Cardiac fibroblast (primary cell): Measurements from ENCODE around the gene LMO1.

Source experiments
- DNase-seq, 2 donors: peaks; one replicate each; pipeline versions ENCODE4 v3.0.0 to v3.0.0-alpha.2; 2010; ENCODE audit warnings: low read depth in 2 of 2
- H3K4me3 ChIP-seq, 2 donors: replicated peaks in 1 of 2; 1 replicate in 1 of 2; 2 replicates in 1 of 2; pipeline ENCODE4 v1.5.1; 2011; ENCODE audit warnings: low read depth in 2 of 2, low read length in 2 of 2, mild to moderate bottlenecking in 2 of 2, moderate library complexity in 1 of 2
- CTCF ChIP-seq: IDR thresholded peaks from one replicate; pipeline ENCODE4 v1.5.1; 2011; ENCODE audit warnings: low read depth, mild to moderate bottlenecking, low read length, inconsistent platforms

The LMO1 gene

DNA sequence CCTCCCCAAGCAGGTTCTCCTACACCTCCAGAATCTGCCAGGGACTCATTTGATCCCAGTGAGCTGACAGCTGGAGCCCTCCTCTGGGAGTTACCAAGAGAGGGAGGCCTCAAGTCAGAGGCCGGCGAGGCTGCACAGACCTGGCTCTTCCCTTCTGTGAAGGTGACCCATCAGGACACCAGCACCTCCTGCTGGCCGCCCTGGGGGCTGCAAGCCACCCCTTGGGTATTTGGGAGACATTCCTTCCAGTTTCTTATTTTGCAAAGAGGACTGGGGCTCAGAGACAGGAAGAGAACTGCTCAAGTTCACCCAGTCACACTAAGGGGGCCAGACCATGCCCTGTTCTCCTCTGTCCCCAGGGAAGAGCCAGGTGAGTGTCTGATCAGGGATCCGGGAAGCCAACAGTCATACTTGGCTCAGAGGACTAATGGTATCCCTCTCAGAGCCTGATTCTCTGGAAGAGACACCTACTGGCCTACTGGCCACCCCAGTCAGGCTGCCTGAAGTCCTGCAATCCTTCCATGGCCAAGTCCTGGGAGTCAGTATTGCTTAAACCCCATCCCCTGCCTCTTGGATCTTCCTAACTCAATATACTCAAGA, 54.4 kb downstream of the LMO1 start:
- DNase-seq, result no peak
- H3K4me3 ChIP-seq, result no peak overlapping the region
- TF ChIP-seq CTCF, result peak; percentile 40

DNA sequence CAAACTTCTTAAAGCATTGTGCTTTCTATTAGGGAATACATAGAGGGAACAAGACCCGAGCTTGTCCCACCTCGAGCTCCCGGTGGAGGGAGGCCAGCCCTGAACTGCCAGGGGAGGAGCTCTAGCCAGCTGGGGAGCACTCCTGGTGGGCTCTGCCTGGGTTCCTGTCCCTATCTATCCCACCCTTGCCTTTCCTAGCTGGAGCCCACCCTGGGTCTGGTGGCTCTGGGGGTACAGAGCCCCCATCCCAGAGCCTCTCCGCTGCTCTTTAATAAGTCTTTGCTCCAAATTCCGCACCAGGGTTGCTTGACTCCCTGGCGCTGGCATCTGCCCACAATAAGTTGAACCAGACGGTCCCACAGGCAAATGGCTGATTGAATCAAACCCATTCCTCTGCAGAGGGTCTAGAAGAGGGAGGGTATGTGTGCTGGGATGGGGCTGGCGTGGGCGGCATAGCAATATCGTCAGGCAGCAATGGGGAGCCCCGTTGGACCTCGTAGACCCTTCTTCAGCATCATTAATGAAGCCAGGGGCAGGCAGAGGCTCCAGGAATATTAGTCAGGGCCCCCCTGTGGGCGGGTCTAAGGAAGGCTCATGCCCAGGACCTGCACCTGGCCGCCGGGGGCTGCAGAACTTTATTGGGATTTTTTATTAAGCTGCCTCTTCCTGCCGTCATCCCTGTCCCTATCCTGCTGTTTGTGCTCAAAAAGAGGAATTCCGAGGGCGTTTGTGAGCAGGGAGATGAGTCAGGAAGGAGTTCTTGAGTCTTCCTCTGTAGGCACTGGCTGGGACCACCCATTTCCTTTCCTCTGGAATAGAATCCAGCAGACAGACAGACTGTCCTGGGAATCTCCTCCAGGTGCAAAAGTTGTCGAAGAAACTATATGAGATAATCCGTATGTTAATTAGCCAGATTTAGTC, 56.3 kb downstream of the LMO1 start:
- TF ChIP-seq CTCF, result no peak
- no peak overlapping the region for H3K4me3 ChIP-seq
- DNase-seq, result peak; percentile 3 to 18

GRCh38 chr11:8206251-8207079, 57.2 kb downstream of the LMO1 start:
- peak in 1 of 2 donors; percentile 42 for DNase-seq
- H3K4me3 ChIP-seq, result no peak overlapping the region

GRCh38 chr11:8205566-8205965, 58.1 kb downstream of the LMO1 start:
- no peak for DNase-seq
- H3K4me3 ChIP-seq, result no peak overlapping the region
- no peak for TF ChIP-seq CTCF

More at GRCh38 chr11:8206251-8207079, 57.2 kb downstream of the LMO1 start:
- TF ChIP-seq CTCF, result no peak

GRCh38 chr11:8204596-8204995, 59.1 kb downstream of the LMO1 start:
- no peak for TF ChIP-seq CTCF
- H3K4me3 ChIP-seq, result no peak overlapping the region
- DNase-seq, result no peak

DNA sequence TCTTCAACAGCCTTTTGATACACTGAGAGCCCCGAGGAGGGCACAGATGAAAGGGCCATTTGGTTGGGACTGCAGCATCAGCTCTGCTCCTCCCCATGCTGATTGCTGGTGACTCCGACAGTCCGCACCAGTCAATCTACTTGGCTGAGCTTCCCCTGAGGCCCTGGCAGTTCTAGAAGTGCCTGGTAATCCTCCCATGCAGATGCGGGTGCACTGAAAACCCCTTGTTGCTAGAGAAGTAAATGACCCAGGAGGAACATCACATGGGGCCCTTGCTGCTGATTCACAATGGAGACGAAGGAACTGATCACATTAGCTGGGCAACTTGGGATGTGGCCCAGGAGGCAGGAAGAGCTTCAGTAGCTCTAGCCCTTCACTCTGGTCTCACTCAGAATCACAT, 59.7 kb downstream of the LMO1 start:
- no peak for DNase-seq

More for the DNA sequence above, 59.7 kb downstream of the LMO1 start:
- no peak for TF ChIP-seq CTCF
- H3K4me3 ChIP-seq, result no peak overlapping the region
